ENCODE results near the gene SELL. TPM values are rescaled to one million over a fixed set of nuclear protein-coding genes. Genes with fewer than 3 reads are reported as not detected.

The SELL gene
- polyA plus RNA-seq, 1 of the 3 experiments (the other 2 are of a cell fraction) = 0.58 TPM

DNA sequence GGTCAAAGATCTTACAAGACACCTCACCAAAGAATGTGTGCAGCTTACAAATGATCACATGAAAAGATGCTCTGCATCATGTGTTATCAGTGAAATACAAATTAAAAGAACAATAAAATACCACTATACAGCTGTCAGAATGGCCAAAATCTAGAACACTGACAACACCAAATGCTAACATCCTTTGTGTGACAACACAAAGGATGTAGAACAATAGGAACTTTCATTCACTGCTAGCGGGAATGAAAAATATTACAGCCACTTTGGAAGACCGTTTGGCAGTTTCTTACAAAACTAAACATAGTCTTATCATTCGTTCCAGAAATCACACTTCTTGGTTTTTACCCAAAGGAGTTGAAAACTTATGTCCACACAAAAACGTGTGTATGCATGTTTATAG lies 60.9 kb downstream of the SELL start:
- ChIA-PET CTCF (no interaction called here), POLR2A (no interaction called here)
- Histone ChIP-seq H3K4me2 (no peak overlapping the region), H2AFZ (ENCODE audit: low read depth) (no peak overlapping the region), H3K4me3 (ENCODE audit: low read depth in 2 of 2, low read length in 1 of 2) (no peak overlapping the region), H3K27ac (ENCODE audit: low read depth in 2 of 2, low read length in 1 of 2) (no peak overlapping the region), H3K36me3 (replicated peaks in 1 of 2; ENCODE audit: control insufficient read depth in 1 of 2, insufficient read depth in 2 of 2, low read length in 1 of 2) (no peaks in the 10 kb centered on the region), H3K4me1 (ENCODE audit: control insufficient read depth in 1 of 2, insufficient read depth in 2 of 2, low read depth in 1 of 2, low read length in 1 of 2) (no peaks in the 10 kb centered on the region), H3K9me3 (no peaks in the 10 kb centered on the region), H3K9me2 (no peaks in the 10 kb centered on the region), H3K27me3 (ENCODE audit: insufficient read depth) (peaks cover 17% of the 10 kb centered on the region), H3F3A (replicated peaks; ENCODE audit: insufficient read depth) (no peaks in the 10 kb centered on the region), H4K20me1 (ENCODE audit: insufficient read depth) (no peaks in the 10 kb centered on the region), H3K9ac (no peak overlapping the region), H3K79me2 (ENCODE audit: insufficient read depth) (no peaks in the 10 kb centered on the region)
- TF ChIP-seq MXI1 (IDR thresholded peaks at IDR 0.05; ENCODE audit: low read depth, low read length) = no peak
- no peak for TF ChIP-seq JUND (IDR thresholded peaks at IDR 0.05)
- no peak for TF ChIP-seq MAX (IDR thresholded peaks at IDR 0.05; ENCODE audit: low read depth)
- no peak for TF ChIP-seq SMC3 (IDR thresholded peaks at IDR 0.05; ENCODE audit: low read depth, low read length)
- TF ChIP-seq SIN3A (IDR thresholded peaks at IDR 0.05; ENCODE audit: borderline replicate concordance, low read depth, low read length) = no peak
- TF ChIP-seq TEAD4 (IDR thresholded peaks at IDR 0.05; ENCODE audit: borderline replicate concordance, insufficient read depth) = no peak
- TF ChIP-seq CHD2 (IDR thresholded peaks at IDR 0.05; ENCODE audit: low read length, partially characterized antibody) = no peak
- no peak for TF ChIP-seq POLR2AphosphoS5 (IDR thresholded peaks at IDR 0.05; ENCODE audit: low read depth, low read length)
- TF ChIP-seq TCF12 (IDR thresholded peaks at IDR 0.05) = no peak
- no peak for TF ChIP-seq USF1 (IDR thresholded peaks at IDR 0.05; ENCODE audit: borderline replicate concordance, low read depth)
- no peak for TF ChIP-seq TAF1 (IDR thresholded peaks at IDR 0.05; ENCODE audit: borderline replicate concordance, low read depth, low read length)
- TF ChIP-seq EZH2phosphoT487 (IDR thresholded peaks at IDR 0.05; ENCODE audit: borderline replicate concordance, low read depth) = no peak
- DNase-seq = no peak
- 3% methylated on average over 4 of the region's 4 CpGs for WGBS (ENCODE audit: low lambda C conversion rate)

DNA sequence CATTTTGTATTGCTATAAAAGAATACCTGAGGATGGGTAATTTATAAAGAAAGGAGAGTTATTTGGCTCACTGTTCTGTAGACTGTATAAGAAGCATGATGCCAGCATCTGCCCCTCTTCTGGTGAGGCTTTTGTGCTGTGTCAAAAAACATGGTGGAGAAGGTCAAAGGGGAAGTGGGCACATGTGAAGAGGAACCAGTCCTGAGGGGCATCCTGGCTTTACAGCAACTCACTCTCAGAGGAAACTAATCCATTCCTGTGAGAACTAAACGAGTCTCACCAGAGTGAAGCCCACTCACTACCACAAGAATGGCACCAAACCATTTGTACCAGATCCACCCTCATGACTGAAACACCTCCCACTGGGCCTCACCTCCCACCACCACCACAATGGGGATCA lies 62.7 kb downstream of the SELL start:
- no peak for DNase-seq
- Histone ChIP-seq H3K4me2 (no peak overlapping the region), H3K9me2 (no peaks in the 10 kb centered on the region), H2AFZ (ENCODE audit: low read depth) (no peak overlapping the region), H3K36me3 (replicated peaks in 1 of 2; ENCODE audit: control insufficient read depth in 1 of 2, insufficient read depth in 2 of 2, low read length in 1 of 2) (no peaks in the 10 kb centered on the region), H3F3A (replicated peaks; ENCODE audit: insufficient read depth) (no peaks in the 10 kb centered on the region), H3K4me1 (ENCODE audit: control insufficient read depth in 1 of 2, insufficient read depth in 2 of 2, low read depth in 1 of 2, low read length in 1 of 2) (no peaks in the 10 kb centered on the region), H3K9me3 (no peaks in the 10 kb centered on the region), H3K27me3 (ENCODE audit: insufficient read depth) (peaks cover 16% of the 10 kb centered on the region), H3K79me2 (ENCODE audit: insufficient read depth) (no peaks in the 10 kb centered on the region), H4K20me1 (ENCODE audit: insufficient read depth) (no peaks in the 10 kb centered on the region), H3K4me3 (ENCODE audit: low read depth in 2 of 2, low read length in 1 of 2) (no peak overlapping the region), H3K27ac (ENCODE audit: low read depth in 2 of 2, low read length in 1 of 2) (no peak overlapping the region), H3K9ac (no peak overlapping the region)
- WGBS (ENCODE audit: low lambda C conversion rate) = 0% methylated on average over 1 of the region's 1 CpG
- POLR2A ChIA-PET = no interaction called here
- CTCF ChIA-PET = no interaction called here
- TF ChIP-seq JUND (IDR thresholded peaks at IDR 0.05) (no peak), MXI1 (IDR thresholded peaks at IDR 0.05; ENCODE audit: low read depth, low read length) (no peak), NRF1 (IDR thresholded peaks at IDR 0.05; ENCODE audit: low read depth, low read length) (no peak), NFIC (IDR thresholded peaks at IDR 0.05; ENCODE audit: borderline replicate concordance) (no peak)
